ENCODE data around the gene LHFPL3. TPM values are rescaled to one million over a fixed set of nuclear protein-coding genes. Genes with fewer than 3 reads are reported as not detected.

Gene LHFPL3
- total RNA-seq, 1 experiment from 2014 or later: not detected

DNA sequence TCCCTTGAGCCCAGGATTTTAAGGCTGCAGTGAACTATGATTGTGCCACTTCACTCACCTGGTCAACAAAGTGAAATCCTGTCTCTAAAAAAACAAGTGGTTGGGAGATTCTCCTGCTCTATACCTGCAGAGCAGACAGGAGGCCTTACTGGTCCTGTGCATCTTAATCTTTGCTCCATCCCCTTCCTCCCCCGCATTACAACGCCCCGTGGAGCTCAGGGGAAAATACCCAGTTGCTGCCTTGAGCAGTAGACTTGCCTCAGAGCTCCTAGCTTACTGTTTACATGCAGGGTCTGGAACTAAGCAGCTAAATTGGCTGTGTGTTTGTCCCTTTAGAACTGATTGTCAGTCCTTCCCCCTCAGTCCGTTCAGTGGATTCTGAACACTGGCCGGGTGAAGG, 561.8 kb downstream of the LHFPL3 start:
- POLR2A ChIA-PET (ENCODE audit: unreplicated experiment): no interaction called here
- no peaks in the 10 kb centered on the region for H4K20me1 ChIP-seq (ENCODE audit: insufficient read depth)
- BruUV-seq (replicated peaks): no TSS peak

DNA sequence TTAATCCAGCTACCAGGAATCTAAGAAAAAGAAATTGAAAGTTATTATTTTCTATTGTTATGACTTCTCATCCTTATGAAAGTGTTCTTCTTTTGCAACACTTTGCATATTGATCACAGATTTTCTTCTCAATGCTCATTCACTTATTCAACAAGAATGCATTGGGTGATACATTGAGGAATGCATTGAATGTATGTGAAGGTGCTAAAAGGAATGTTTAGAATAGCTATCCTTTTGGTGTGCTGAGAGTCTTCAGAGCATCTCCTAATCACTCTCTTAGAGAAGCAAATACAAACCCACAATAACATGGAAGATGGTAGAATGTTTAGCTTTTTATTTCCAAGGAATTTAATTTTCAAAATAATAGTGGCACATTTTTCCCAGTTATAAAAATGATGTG, 563.5 kb downstream of the LHFPL3 start:
- H3K27me3 ChIP-seq (ENCODE audit: insufficient read depth, low read depth): peaks cover 28% of the 10 kb centered on the region; the same call in 1 of the 2 replicates
- no peaks in the 10 kb centered on the region for H3K36me3 ChIP-seq (ENCODE audit: low read depth)
- no peaks in the 10 kb centered on the region for H3K79me2 ChIP-seq (ENCODE audit: low read depth)
- no peaks in the 10 kb centered on the region for H3K9me3 ChIP-seq (ENCODE audit: insufficient read depth, low read depth)
- CTCF ChIA-PET: no interaction called here
- H2AFZ ChIP-seq: no peak overlapping the region
- intact Hi-C loops (cut with micrococcal nuclease; ENCODE audit: unreplicated experiment): no loop called here
- H3K4me1 ChIP-seq (replicated peaks; ENCODE audit: insufficient read depth): no peaks in the 10 kb centered on the region
- H3K4me2 ChIP-seq: no peak overlapping the region
- no peak for TF ChIP-seq EZH2 (IDR thresholded peaks at IDR 0.05; ENCODE audit: low read depth)
- TF ChIP-seq, protein P1, sequence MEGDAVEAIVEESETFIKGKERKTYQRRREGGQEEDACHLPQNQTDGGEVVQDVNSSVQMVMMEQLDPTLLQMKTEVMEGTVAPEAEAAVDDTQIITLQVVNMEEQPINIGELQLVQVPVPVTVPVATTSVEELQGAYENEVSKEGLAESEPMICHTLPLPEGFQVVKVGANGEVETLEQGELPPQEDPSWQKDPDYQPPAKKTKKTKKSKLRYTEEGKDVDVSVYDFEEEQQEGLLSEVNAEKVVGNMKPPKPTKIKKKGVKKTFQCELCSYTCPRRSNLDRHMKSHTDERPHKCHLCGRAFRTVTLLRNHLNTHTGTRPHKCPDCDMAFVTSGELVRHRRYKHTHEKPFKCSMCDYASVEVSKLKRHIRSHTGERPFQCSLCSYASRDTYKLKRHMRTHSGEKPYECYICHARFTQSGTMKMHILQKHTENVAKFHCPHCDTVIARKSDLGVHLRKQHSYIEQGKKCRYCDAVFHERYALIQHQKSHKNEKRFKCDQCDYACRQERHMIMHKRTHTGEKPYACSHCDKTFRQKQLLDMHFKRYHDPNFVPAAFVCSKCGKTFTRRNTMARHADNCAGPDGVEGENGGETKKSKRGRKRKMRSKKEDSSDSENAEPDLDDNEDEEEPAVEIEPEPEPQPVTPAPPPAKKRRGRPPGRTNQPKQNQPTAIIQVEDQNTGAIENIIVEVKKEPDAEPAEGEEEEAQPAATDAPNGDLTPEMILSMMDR (conservative IDR thresholded peaks at IDR 0.05): no peak
- H3K9me2 ChIP-seq (ENCODE audit: insufficient read depth): no peaks in the 10 kb centered on the region
- H3K4me3 ChIP-seq: no peak overlapping the region
- H4K20me1 ChIP-seq (ENCODE audit: insufficient read depth): no peaks in the 10 kb centered on the region
- POLR2A ChIA-PET (ENCODE audit: unreplicated experiment): no interaction called here
- no peak for DNase-seq
- no peaks in the 10 kb centered on the region for H3F3A ChIP-seq (ENCODE audit: insufficient read depth, low read depth)
- BruUV-seq (replicated peaks): no TSS peak
- H3K27ac ChIP-seq: no peak overlapping the region

More for the DNA sequence above, 561.8 kb downstream of the LHFPL3 start:
- Histone ChIP-seq H3K36me3 (ENCODE audit: low read depth) (no peaks in the 10 kb centered on the region), H3K27me3 (ENCODE audit: insufficient read depth, low read depth) (peaks cover 31% of the 10 kb centered on the region; the same call in 1 of the 2 replicates), H3K9me3 (ENCODE audit: insufficient read depth, low read depth) (no peaks in the 10 kb centered on the region), H3K4me3 (no peak overlapping the region), H3K4me1 (replicated peaks; ENCODE audit: insufficient read depth) (no peaks in the 10 kb centered on the region), H2AFZ (no peak overlapping the region), H3K27ac (no peak overlapping the region), H3K4me2 (no peak overlapping the region), H3K79me2 (ENCODE audit: low read depth) (no peaks in the 10 kb centered on the region), H3F3A (ENCODE audit: insufficient read depth, low read depth) (no peaks in the 10 kb centered on the region), H3K9me2 (ENCODE audit: insufficient read depth) (no peaks in the 10 kb centered on the region)
- no peak for DNase-seq
- CTCF ChIA-PET: no interaction called here
- no peak for TF ChIP-seq EZH2 (IDR thresholded peaks at IDR 0.05; ENCODE audit: low read depth)
- TF ChIP-seq, protein P1 (conservative IDR thresholded peaks at IDR 0.05): no peak
- intact Hi-C loops (cut with micrococcal nuclease; ENCODE audit: unreplicated experiment): no loop called here

DNA sequence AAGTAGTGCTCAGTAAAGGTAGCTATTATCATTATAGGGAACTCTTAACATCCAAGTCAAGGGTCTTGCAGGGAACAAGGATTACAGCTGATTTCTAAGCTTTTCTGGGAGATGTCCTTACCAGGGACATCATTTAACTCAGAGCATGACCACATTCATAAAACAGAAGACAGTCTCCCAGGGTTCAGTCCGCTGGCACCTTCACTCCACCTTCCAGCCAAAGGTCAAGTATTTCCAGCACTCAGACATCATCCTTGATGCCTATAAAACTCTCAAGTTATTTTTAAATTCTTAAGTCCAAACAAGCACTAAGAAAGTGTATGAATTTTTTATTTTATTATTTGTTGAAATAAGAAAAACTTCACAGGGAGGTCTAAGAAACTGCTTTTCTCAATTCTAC, 565.9 kb downstream of the LHFPL3 start:
- H3K4me3 ChIP-seq: no peak overlapping the region
- no peak overlapping the region for H3K27ac ChIP-seq
- no peak overlapping the region for H2AFZ ChIP-seq
- no peaks in the 10 kb centered on the region for H3K36me3 ChIP-seq (ENCODE audit: low read depth)
- no peaks in the 10 kb centered on the region for H3F3A ChIP-seq (ENCODE audit: insufficient read depth, low read depth)
- CTCF ChIA-PET: no interaction called here
- no peak for DNase-seq
- POLR2A ChIA-PET (ENCODE audit: unreplicated experiment): no interaction called here
- H3K27me3 ChIP-seq (ENCODE audit: insufficient read depth, low read depth): peaks cover 25% of the 10 kb centered on the region
- H3K4me2 ChIP-seq: no peak overlapping the region
- no peaks in the 10 kb centered on the region for H3K9me3 ChIP-seq (ENCODE audit: insufficient read depth, low read depth)
- H3K9me2 ChIP-seq (ENCODE audit: insufficient read depth): no peaks in the 10 kb centered on the region
- TF ChIP-seq, protein P1 (conservative IDR thresholded peaks at IDR 0.05): no peak
- TF ChIP-seq EZH2 (IDR thresholded peaks at IDR 0.05; ENCODE audit: low read depth): no peak
- H3K79me2 ChIP-seq (ENCODE audit: low read depth): no peaks in the 10 kb centered on the region
- no peaks in the 10 kb centered on the region for H4K20me1 ChIP-seq (ENCODE audit: insufficient read depth)
- intact Hi-C loops (cut with micrococcal nuclease; ENCODE audit: unreplicated experiment): no loop called here
- no peaks in the 10 kb centered on the region for H3K4me1 ChIP-seq (replicated peaks; ENCODE audit: insufficient read depth)
- no TSS peak for BruUV-seq (replicated peaks)
